Measurements from ENCODE around the gene RERE.

DNA sequence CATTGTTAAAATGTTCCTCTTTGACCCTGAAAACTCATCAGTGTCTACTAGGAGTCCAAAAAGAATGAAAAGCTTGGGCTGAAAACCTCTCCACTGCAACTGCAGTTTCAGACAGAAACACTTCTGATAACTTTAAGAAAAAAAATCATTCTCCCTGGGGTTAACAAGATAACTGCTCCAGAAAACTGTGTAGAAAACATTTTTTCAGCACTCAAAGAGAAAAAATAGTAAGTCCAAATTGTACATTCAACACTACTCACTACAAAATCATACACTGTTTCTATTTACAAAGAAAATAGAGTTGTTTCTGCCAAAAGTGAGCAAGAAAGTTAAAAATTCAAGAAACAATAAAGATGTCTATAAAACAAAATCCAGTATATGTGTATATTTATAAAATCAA, 157.8 kb downstream of the RERE start:
- TF ChIP-seq EP300 (IDR thresholded peaks at IDR 0.05; ENCODE audit: borderline replicate concordance) (no peak), FOXM1 (IDR thresholded peaks at IDR 0.05; ENCODE audit: borderline replicate concordance, low read depth) (no peak), CREB1 (IDR thresholded peaks at IDR 0.05; ENCODE audit: low read depth) (no peak), TCF12 (IDR thresholded peaks at IDR 0.05; ENCODE audit: low read depth) (no peak), RAD21 (IDR thresholded peaks at IDR 0.05; ENCODE audit: low read depth) (no peak), TAF1 (IDR thresholded peaks at IDR 0.05; ENCODE audit: low read depth) (no peak), ZBTB7A (IDR thresholded peaks at IDR 0.05; ENCODE audit: low read depth) (no peak)
- TF ChIP-seq, protein P1, sequence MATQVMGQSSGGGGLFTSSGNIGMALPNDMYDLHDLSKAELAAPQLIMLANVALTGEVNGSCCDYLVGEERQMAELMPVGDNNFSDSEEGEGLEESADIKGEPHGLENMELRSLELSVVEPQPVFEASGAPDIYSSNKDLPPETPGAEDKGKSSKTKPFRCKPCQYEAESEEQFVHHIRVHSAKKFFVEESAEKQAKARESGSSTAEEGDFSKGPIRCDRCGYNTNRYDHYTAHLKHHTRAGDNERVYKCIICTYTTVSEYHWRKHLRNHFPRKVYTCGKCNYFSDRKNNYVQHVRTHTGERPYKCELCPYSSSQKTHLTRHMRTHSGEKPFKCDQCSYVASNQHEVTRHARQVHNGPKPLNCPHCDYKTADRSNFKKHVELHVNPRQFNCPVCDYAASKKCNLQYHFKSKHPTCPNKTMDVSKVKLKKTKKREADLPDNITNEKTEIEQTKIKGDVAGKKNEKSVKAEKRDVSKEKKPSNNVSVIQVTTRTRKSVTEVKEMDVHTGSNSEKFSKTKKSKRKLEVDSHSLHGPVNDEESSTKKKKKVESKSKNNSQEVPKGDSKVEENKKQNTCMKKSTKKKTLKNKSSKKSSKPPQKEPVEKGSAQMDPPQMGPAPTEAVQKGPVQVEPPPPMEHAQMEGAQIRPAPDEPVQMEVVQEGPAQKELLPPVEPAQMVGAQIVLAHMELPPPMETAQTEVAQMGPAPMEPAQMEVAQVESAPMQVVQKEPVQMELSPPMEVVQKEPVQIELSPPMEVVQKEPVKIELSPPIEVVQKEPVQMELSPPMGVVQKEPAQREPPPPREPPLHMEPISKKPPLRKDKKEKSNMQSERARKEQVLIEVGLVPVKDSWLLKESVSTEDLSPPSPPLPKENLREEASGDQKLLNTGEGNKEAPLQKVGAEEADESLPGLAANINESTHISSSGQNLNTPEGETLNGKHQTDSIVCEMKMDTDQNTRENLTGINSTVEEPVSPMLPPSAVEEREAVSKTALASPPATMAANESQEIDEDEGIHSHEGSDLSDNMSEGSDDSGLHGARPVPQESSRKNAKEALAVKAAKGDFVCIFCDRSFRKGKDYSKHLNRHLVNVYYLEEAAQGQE (IDR thresholded peaks at IDR 0.05; ENCODE audit: low read depth) = no peak

Measured in Ishikawa (cell line).